A673 (cell line): ENCODE results near the gene SCNN1A. TPM values are rescaled to one million over a fixed set of nuclear protein-coding genes. Genes with fewer than 3 reads are reported as not detected.

Source experiments
- BruUV-seq: library from RNA; stranded (reverse); fragments of 400-500 nt; replicated peaks from 2 replicates; lab custom pipeline; 2021; lab: Mats Ljungman, UMichigan
- CTCF ChIA-PET: fragments of 300-600 bp; sonication (Branson Sonifier 250); formaldehyde crosslinking; loops from one replicate; lab custom pipeline; 2022; ENCODE audit warnings: antibody characterized with exemption; lab: Charles Lee
- POLR2A ChIA-PET: fragments of 300-600 bp; sonication (Branson Sonifier 250); formaldehyde crosslinking; loops from one replicate; lab custom pipeline; 2022; ENCODE audit warnings: antibody characterized with exemption; ENCODE audit not compliant: low non-redundant PET; lab: Charles Lee
- DNase-seq: peaks from one replicate; pipeline ENCODE4 v3.0.0-alpha.2; 2015; ENCODE audit warnings: low spot score
- H3K27ac ChIP-seq: fragments of 200-600 bp; sonication (generic); 2 replicates; pipeline ENCODE4 v1.5.1; 2016; ENCODE audit warnings: mixed run types, low read depth, mild to moderate bottlenecking, mixed read lengths, antibody characterized with exemption, low read length; ENCODE audit not compliant: poor library complexity, severe bottlenecking
- H3K27me3 ChIP-seq: fragments of 200-600 bp; sonication (generic); replicated peaks from 2 replicates; pipeline ENCODE4 v1.6.1; 2017; ENCODE audit warnings: mixed run types, low read depth, mild to moderate bottlenecking, mixed read lengths, antibody characterized with exemption, low read length; ENCODE audit not compliant: insufficient read depth, poor library complexity
- H3K36me3 ChIP-seq: fragments of 200-600 bp; sonication (generic); 2 replicates; pipeline ENCODE4 v1.6.1; 2016; ENCODE audit warnings: mixed run types, mild to moderate bottlenecking, mixed read lengths, antibody characterized with exemption, low read length; ENCODE audit not compliant: insufficient read depth, poor library complexity, severe bottlenecking
- H3K4me1 ChIP-seq: fragments of 200-600 bp; sonication (generic); 2 replicates; pipeline ENCODE4 v1.6.1; 2017; ENCODE audit warnings: mixed run types, mild to moderate bottlenecking, mixed read lengths, antibody characterized with exemption, low read length; ENCODE audit not compliant: insufficient read depth, poor library complexity, severe bottlenecking
- H3K4me3 ChIP-seq: fragments of 200-600 bp; sonication (generic); 2 replicates; pipeline ENCODE4 v1.5.1; 2016; ENCODE audit warnings: low read depth, mixed run types, mild to moderate bottlenecking, mixed read lengths, low read length; ENCODE audit not compliant: poor library complexity, severe bottlenecking
- H3K9me3 ChIP-seq: fragments of 200-600 bp; sonication (generic); 2 replicates; pipeline ENCODE4 v1.6.1; 2016; ENCODE audit warnings: mixed run types, low read depth, mild to moderate bottlenecking, mixed read lengths, antibody characterized with exemption, low read length; ENCODE audit not compliant: poor library complexity, severe bottlenecking
- EZH2 ChIP-seq: fragments of 200-600 bp; sonication (generic); IDR thresholded peaks from 2 replicates; pipeline ENCODE4 v1.6.1; 2017; ENCODE audit warnings: borderline replicate concordance, low read depth, mild to moderate bottlenecking, mixed read lengths, antibody characterized with exemption, low read length; ENCODE audit not compliant: poor library complexity, severe bottlenecking
- intact Hi-C: fragments of 100-400 bp; cut with micrococcal nuclease; formaldehyde crosslinking; loops from one replicate; pipeline ENCODE4 v1.10.0; 2022; ENCODE audit not compliant: unreplicated experiment
- total RNA-seq: library from RNA; stranded (reverse); gene quantifications from 2 replicates; pipeline ENCODE4 v1.2.3, GENCODE V29; 2021
- TF ChIP-seq, protein P1 (sequence below): fragments of 300-800, 200-600 bp; sonication (generic); conservative IDR thresholded peaks from 2 replicates; pipeline ENCODE4 v1.5.1; 2017; ENCODE audit warnings: low read depth, mild to moderate bottlenecking, antibody characterized with exemption, low read length, moderate library complexity, mixed read lengths

Gene SCNN1A
- total RNA-seq, 1 experiment from 2014 or later: not detected

DNA sequence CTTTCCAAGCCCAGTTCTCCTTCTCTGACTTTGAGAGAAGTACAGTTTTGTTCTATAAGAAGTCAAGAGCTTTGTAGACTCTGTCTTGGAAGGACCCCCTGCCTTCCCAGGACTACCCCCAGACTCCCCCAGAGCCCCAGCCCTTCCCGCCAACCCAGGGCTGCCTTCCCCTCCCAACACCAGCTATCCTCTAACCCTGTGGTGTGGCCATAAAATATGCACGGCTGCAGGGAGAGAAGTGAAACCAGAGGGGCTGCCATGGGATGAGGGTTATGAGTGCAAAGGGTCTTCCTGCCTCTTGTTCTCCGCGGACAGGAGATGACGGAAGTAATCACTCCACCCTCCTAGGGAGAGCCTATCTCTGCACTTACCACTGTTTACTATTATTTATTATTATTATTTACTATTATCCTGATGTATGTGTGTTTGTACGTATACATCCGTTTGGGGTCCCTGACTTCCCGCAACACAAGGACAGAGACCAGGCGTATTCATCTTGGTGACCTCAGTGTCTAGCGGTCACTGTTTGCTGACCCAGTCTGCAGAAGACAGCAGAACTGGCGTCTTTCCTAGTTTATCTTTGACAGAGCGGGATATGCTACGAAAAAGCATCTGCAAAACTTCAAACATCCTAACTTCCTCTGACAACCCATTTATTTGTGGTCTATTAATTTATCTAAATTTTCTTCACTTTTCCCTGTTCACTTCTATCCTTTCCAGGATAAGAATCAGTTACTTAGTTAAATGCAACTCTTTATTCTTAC is 3.5 kb upstream of the SCNN1A start:
- BruUV-seq: no TSS peak
- DNase-seq: no peak
- intact Hi-C loops: no loop called here
- H3K4me1 ChIP-seq: peaks cover 7% of the 10 kb centered on the region
- no peaks in the 10 kb centered on the region for H3K36me3 ChIP-seq
- POLR2A ChIA-PET: no interaction called here
- H3K9me3 ChIP-seq: no peaks in the 10 kb centered on the region
- H3K27me3 ChIP-seq: no peaks in the 10 kb centered on the region
- TF ChIP-seq, protein P1, sequence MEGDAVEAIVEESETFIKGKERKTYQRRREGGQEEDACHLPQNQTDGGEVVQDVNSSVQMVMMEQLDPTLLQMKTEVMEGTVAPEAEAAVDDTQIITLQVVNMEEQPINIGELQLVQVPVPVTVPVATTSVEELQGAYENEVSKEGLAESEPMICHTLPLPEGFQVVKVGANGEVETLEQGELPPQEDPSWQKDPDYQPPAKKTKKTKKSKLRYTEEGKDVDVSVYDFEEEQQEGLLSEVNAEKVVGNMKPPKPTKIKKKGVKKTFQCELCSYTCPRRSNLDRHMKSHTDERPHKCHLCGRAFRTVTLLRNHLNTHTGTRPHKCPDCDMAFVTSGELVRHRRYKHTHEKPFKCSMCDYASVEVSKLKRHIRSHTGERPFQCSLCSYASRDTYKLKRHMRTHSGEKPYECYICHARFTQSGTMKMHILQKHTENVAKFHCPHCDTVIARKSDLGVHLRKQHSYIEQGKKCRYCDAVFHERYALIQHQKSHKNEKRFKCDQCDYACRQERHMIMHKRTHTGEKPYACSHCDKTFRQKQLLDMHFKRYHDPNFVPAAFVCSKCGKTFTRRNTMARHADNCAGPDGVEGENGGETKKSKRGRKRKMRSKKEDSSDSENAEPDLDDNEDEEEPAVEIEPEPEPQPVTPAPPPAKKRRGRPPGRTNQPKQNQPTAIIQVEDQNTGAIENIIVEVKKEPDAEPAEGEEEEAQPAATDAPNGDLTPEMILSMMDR: no peak
- no peak for TF ChIP-seq EZH2
- no peak overlapping the region for H3K4me3 ChIP-seq
- CTCF ChIA-PET: no interaction called here
- no peak overlapping the region for H3K27ac ChIP-seq

DNA sequence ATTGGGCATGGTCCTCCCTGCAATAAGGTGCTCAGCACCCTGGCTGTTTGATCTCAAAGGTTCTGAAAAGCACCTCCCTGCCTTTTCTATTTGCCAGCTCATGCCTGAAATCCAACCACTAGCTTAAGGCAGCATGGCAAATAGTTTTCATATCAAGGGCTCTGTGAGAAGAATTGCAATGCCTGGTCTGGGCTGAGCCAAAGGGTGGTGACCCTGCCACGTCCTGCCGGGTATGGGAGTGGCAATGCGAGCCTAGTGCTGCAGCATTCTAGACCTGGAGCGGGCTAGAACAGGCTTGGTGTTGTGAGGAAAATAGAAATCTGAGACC is 2.3 kb upstream of the SCNN1A start:
- ChIA-PET CTCF (no interaction called here), POLR2A (no interaction called here)
- intact Hi-C loops: no loop called here
- Histone ChIP-seq H3K27ac (no peak overlapping the region), H3K36me3 (no peaks in the 10 kb centered on the region), H3K4me3 (no peak overlapping the region), H3K27me3 (no peaks in the 10 kb centered on the region), H3K4me1 (peaks cover 2% of the 10 kb centered on the region), H3K9me3 (no peaks in the 10 kb centered on the region)
- no peak for DNase-seq
- no peak for TF ChIP-seq EZH2
- TF ChIP-seq, protein P1: no peak
- no TSS peak for BruUV-seq

DNA sequence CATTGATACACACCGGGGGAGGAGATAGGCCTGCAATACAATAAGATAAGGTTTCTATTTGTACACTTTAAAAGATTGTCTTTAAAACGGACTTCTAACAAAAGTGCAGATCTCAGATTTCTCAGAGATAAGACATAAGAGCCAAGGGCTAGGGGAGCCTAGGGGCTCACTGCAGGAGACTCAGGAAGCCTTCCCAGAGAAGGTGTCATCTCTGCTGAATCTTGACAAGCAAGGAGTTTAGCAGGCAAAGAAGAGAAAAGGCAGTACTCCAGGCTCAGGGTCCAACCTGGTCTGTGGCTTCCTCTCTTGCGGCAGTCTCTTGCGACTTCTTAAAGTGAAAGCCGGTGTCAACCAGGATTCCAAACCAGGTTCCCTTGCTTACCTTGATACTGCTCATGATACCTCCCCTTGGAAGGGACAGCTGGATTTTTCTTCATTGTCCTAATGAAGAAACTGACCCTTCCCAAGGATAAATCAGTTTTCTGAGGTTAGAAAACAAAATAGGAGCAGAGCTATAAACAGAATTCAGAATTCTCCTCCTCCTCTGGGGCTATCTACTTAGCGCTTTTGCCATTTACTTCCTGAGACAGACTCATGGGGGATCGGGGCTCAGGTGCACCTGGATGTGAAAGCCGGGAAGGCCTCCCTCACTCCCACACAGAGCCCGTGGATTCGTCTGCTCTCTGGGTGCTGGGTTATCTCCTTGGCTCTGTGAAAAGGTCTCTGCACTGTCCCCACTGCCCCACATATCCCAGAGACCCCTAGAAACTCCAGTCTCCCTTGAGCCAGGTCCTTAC is 1.7 kb upstream of the SCNN1A start:
- Histone ChIP-seq H3K36me3 (no peaks in the 10 kb centered on the region), H3K4me1 (peaks cover 8% of the 10 kb centered on the region), H3K27ac (no peak overlapping the region), H3K4me3 (no peak overlapping the region), H3K9me3 (no peaks in the 10 kb centered on the region), H3K27me3 (no peaks in the 10 kb centered on the region)
- no TSS peak for BruUV-seq
- intact Hi-C loops: no loop called here
- ChIA-PET CTCF (no interaction called here), POLR2A (no interaction called here)
- TF ChIP-seq, protein P1: no peak
- TF ChIP-seq EZH2: no peak
- no peak for DNase-seq
